Activated CD8-positive, alpha-beta memory T cell treated with anti-CD3 and anti-CD28 coated beads, Interleukin-2, amount 50 U/mL, for 48 hours (primary cell): ENCODE measurements around the gene PLIN5.

ENCODE experiments used
- DNase-seq: peaks from one replicate; pipeline ENCODE4 v3.0.0-alpha.2; 2020

PLIN5 gene

DNA sequence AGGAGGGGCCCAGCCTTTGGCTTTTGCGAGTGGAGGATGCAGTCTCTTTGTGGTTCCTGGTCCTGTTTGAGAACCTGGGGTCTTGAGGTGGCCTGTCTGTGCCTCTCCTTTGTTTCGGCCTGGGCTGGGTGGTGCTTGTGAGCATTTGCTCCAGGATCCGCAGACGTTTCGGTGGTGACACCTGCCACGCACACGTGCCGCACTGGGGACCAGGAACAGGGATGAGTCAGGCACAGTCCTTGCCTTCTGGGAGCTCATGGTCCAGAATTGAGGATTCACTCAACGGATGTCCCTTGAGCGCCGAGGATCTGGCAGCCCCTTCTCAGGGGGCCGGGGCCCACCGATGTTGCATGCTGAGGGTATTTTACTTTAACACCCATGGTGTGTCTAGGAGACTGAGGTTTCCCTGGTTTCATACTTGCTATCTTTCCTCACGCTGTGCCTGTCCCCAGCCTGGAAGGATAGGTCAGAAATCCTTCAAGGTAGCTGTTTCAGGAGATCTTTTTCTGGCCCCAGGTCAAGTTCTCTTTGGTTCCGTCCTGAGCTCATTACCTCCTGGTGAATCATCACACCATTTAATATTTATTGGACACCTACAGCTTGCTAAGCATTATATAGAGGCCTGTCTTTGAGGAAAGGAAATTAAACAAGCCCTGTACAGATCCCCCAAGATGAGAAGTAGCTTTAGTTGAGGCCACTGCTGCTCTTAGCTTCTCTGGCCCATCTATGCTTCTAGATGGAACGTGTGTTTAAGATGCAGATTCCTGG is 57.8 kb downstream of the PLIN5 start:
- DNase-seq: no peak

DNA sequence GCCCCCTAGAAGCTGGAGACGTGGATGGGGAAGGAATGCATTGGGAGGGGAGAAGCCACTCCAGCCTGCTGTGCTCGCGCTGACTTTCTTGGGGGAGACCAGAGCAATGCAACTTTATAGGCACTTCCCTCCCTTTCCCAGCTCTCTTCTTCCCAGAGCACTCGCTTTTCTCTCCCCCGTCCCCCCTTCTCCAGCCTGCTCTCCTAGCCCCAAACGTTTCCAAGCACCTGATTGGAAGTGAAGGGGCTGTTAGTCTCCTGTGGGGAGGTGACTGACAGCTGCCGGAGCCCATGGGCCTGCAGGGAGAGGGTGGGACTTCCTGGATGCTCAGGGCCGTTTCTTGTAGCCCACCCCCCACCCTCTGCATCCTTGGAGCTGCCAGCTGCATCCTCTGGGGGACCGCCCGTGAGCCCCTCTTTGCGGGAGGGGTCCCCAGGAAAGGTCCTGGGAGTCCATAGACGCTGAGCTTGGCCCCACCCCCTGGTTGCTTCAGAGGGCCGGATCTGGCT is 60.5 kb downstream of the PLIN5 start:
- DNase-seq: no peak

DNA sequence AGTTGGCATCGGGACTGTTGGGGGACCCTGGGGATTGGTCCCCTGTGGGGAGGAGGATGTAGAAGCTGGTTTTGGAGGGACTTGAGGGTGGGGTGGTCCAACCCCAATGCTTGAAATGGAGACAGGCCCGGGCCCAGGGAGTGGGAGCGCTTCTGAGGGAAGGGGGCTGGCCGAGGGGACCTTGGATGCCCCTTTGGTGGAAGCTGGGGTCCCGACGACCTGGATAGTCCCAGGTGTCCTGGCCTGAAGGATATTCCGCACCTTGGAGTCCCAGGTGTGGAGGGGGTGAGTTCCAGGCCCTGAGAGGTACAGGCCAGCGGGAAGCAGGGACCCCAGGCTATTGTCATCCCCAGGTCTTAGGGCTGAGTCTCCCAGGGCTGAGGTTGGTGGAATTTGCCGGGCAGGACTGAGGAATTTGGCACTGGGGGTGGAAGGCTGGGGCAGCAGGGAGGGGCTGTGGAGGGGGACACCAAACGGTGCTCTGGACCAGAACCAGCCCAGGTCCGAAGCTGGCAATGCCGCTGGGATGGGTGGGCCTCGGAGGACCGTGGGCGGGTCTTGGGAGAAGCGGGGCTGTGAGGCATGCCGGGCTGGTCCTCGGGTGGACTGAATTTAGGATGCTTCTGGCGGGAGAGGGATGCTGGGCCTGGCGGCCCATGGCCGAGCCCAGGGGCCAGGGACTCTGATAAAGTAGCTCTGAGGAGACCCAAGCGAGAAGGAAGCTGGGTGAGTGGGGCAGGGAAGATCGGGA is 61.1 kb downstream of the PLIN5 start:
- no peak for DNase-seq

DNA sequence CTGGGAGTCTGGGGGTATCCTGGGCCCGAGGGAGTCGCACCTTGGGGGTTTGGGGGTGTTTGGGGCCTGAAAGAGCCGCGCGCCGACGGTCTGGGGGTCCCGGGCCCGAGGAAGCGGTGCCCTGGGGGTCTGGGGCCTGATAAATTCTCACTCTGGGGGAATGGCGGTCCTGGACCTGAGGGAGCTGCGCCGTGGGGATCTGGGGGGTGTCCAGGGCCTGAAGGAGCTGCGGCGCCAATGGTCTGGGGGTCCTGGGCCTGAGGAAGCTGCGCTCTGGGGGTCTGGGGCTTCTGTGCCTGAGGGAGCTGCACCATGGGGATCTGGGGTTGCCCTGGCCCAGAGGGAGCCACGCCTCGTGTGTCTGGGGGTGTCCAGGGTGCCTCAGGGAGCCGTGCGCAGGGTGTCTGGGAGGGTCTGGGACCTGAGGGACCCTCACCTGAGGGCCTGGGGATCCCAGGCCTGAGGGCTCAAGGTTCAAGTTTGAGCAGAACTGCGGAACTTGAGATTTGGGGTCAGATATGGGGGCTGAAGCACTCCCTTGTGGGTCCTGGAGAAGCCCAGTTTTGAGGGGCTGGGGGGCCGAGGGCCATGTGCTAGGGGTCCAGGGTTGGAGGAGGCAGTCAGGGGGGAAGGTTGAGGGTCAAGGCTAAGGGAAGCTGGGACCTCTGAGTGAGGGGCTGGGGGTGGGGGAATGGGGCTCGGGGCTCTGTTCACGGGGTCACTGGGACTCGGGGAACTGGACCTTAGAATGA is 61.8 kb downstream of the PLIN5 start:
- DNase-seq: no peak
